Measurements from ENCODE around the gene ACSL5.

GRCh38 chr10:112388548-112388947, 14.6 kb downstream of the ACSL5 start:
- TF ChIP-seq CTCF (IDR thresholded peaks at IDR 0.05) (no peak), EP300 (IDR thresholded peaks at IDR 0.05) (no peak)
